HL-60/S4 (cell line): ENCODE results near the gene OOSP4A.

Source experiments
- in situ Hi-C: fragments of 300-500 bp; cut with MboI; formaldehyde crosslinking; loops from 2 replicates; pipeline ENCODE4 v1.14.3; 2022; ENCODE audit warnings: low sequenced_read_pairs

The OOSP4A gene

GRCh38 chr11:59963733-59964132 is at the start of gene OOSP4A:
Gene OOSP4A (plus strand): TSS chr11:59964033. CDS start chr11:59964033, 0 bp downstream.
- in situ Hi-C loops: no loop called here

- in situ Hi-C loops: loop anchor here (10.0 kb wide), 1 partner anchor 84 kb away; no protein-coding TSS in a partner anchor
These were observed 45.4 kb upstream of the OOSP4A start for GRCh38 chr11:59918480-59918879.

- in situ Hi-C loops: loop anchor here (10.0 kb wide), 1 partner anchor 84 kb away; no protein-coding TSS in a partner anchor
These were observed 44.7 kb upstream of the OOSP4A start for GRCh38 chr11:59918987-59919589.

- in situ Hi-C loops: no loop called here
These were observed 40.0 kb upstream of the OOSP4A start for GRCh38 chr11:59923813-59924212.

GRCh38 chr11:59931688-59932087 is 32.1 kb upstream of the OOSP4A start:
- in situ Hi-C loops: no loop called here

- in situ Hi-C loops: no loop called here
These were observed 25.7 kb upstream of the OOSP4A start, which contains the start of gene OOSP1 for GRCh38 chr11:59938132-59938531. Gene OOSP1 (plus strand): TSS chr11:59938432. CDS start chr11:59938455, 23 bp downstream.

GRCh38 chr11:59938718-59939117 is 25.1 kb upstream of the OOSP4A start:
- in situ Hi-C loops: no loop called here

- in situ Hi-C loops: no loop called here
These were observed 24.4 kb upstream of the OOSP4A start for GRCh38 chr11:59939482-59939881.

GRCh38 chr11:59941091-59941490 is 22.7 kb upstream of the OOSP4A start:
- in situ Hi-C loops: no loop called here

- in situ Hi-C loops: no loop called here
These were observed 19.7 kb upstream of the OOSP4A start for GRCh38 chr11:59943997-59944714.

- in situ Hi-C loops: no loop called here
These were observed 19.1 kb upstream of the OOSP4A start for GRCh38 chr11:59944720-59945119.

GRCh38 chr11:59953463-59954218 is 10.2 kb upstream of the OOSP4A start:
- in situ Hi-C loops: no loop called here

- in situ Hi-C loops: no loop called here
These were observed 9.5 kb upstream of the OOSP4A start for GRCh38 chr11:59954219-59954847.

GRCh38 chr11:59957094-59957493 is 6.7 kb upstream of the OOSP4A start:
- in situ Hi-C loops: no loop called here

GRCh38 chr11:59960502-59961381 is 3.1 kb upstream of the OOSP4A start:
- in situ Hi-C loops: no loop called here

GRCh38 chr11:59962107-59962482 is 1.7 kb upstream of the OOSP4A start:
- in situ Hi-C loops: no loop called here

GRCh38 chr11:59965424-59965823 is 1.6 kb downstream of the OOSP4A start:
- in situ Hi-C loops: no loop called here

- in situ Hi-C loops: no loop called here
These were observed 2.4 kb downstream of the OOSP4A start for GRCh38 chr11:59966201-59966600.

- in situ Hi-C loops: no loop called here
These were observed 4.0 kb downstream of the OOSP4A start for GRCh38 chr11:59967677-59968394.

- in situ Hi-C loops: no loop called here
These were observed 4.6 kb downstream of the OOSP4A start for GRCh38 chr11:59968395-59968783.
